PFSK-1 (cell line): Measurements from ENCODE around the gene TECTA.

ENCODE experiments used
- POLR2AphosphoS5 ChIP-seq: IDR thresholded peaks from 2 replicates; pipeline ENCODE4 v1.6.1; 2012; ENCODE audit warnings: low read depth, mild to moderate bottlenecking, control low read depth, low read length, moderate library complexity
- TAF1 ChIP-seq: IDR thresholded peaks from 2 replicates; pipeline ENCODE4 v1.6.1; 2012; ENCODE audit warnings: low read length, control low read depth, borderline replicate concordance; ENCODE audit not compliant: insufficient read depth

DNA sequence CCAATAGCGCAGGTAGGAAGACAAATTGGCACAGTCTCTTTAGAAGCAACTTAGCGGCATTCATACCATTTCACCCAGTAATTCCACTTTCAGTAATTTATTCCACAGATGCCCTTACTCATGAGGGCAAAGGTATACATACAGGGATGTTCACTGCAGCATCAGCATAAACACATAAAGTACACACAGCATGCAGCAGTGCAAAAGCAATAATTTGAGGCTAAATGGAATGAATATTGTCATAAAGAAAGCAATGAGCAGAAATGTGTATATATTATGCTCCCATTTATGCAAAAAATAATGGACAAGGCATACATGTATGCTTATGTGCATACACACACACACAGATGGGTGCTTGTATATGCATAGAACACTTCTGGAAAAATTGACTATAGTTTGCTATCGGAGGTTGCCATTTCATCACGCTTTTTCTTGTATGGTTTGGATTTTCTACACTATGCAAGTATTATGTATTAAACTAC lies 50.2 kb downstream of the TECTA start:
- TF ChIP-seq POLR2AphosphoS5 (no peak), TAF1 (no peak)
